Measurements from ENCODE around the gene TRIM8.

The TRIM8 gene

GRCh38 chr10:102644066-102644645 is at the start of gene TRIM8:
Gene TRIM8 (plus strand): TSS chr10:102644479. CDS start chr10:102644618, 139 bp downstream.
- DNase-seq (ENCODE audit: low read depth) = peak; percentile 44

- no peak for DNase-seq (ENCODE audit: low read depth)
Observed at GRCh38 chr10:102595293-102595692, 49.0 kb upstream of the TRIM8 start.

GRCh38 chr10:102595897-102596296 is 48.4 kb upstream of the TRIM8 start:
- DNase-seq (ENCODE audit: low read depth) = no peak

GRCh38 chr10:102596506-102596971 is 47.7 kb upstream of the TRIM8 start:
- no peak for DNase-seq (ENCODE audit: low read depth)

- DNase-seq (ENCODE audit: low read depth) = no peak
Observed at GRCh38 chr10:102597131-102597991, 46.9 kb upstream of the TRIM8 start.

- DNase-seq (ENCODE audit: low read depth) = no peak
Observed at GRCh38 chr10:102598243-102598642, 46.0 kb upstream of the TRIM8 start.

- DNase-seq (ENCODE audit: low read depth) = no peak
Observed at GRCh38 chr10:102599565-102600327, 44.5 kb upstream of the TRIM8 start.

GRCh38 chr10:102600816-102601215 is 43.5 kb upstream of the TRIM8 start:
- no peak for DNase-seq (ENCODE audit: low read depth)

GRCh38 chr10:102601639-102602038 is 42.6 kb upstream of the TRIM8 start:
- no peak for DNase-seq (ENCODE audit: low read depth)

- DNase-seq (ENCODE audit: low read depth) = no peak
Observed at GRCh38 chr10:102602272-102603045, 41.8 kb upstream of the TRIM8 start.

- no peak for DNase-seq (ENCODE audit: low read depth)
Observed at GRCh38 chr10:102603946-102604345, 40.3 kb upstream of the TRIM8 start.

GRCh38 chr10:102604439-102604841 is 39.8 kb upstream of the TRIM8 start:
- DNase-seq (ENCODE audit: low read depth) = no peak

- no peak for DNase-seq (ENCODE audit: low read depth)
Observed at GRCh38 chr10:102605712-102606111, 38.6 kb upstream of the TRIM8 start.

- no peak for DNase-seq (ENCODE audit: low read depth)
Observed at GRCh38 chr10:102608487-102608886, 35.8 kb upstream of the TRIM8 start.

GRCh38 chr10:102610441-102610887 is 33.8 kb upstream of the TRIM8 start:
- DNase-seq (ENCODE audit: low read depth) = no peak

GRCh38 chr10:102611514-102612087 is 32.7 kb upstream of the TRIM8 start:
- no peak for DNase-seq (ENCODE audit: low read depth)

- peak; percentile 22 for DNase-seq (ENCODE audit: low read depth)
Observed at GRCh38 chr10:102612964-102613275, 31.4 kb upstream of the TRIM8 start.

- DNase-seq (ENCODE audit: low read depth) = no peak
Observed at GRCh38 chr10:102613286-102613685, 31.0 kb upstream of the TRIM8 start.

- DNase-seq (ENCODE audit: low read depth) = no peak
Observed at GRCh38 chr10:102613785-102614184, 30.5 kb upstream of the TRIM8 start.

- no peak for DNase-seq (ENCODE audit: low read depth)
Observed at GRCh38 chr10:102614888-102615287, 29.4 kb upstream of the TRIM8 start.

- DNase-seq (ENCODE audit: low read depth) = no peak
Observed at GRCh38 chr10:102615361-102615760, 28.9 kb upstream of the TRIM8 start.

Data from stimulated activated CD8-positive, alpha-beta memory T cell treated with anti-CD3 and anti-CD28 coated beads, Interleukin-4, amount 100 ng/mL, for 24 hours (primary cell).